HL-60/S4 (cell line): Measurements from ENCODE around the gene FANCG.

Experiments used
- in situ Hi-C: fragments of 300-500 bp; cut with MboI; formaldehyde crosslinking; loops from 2 replicates; pipeline ENCODE4 v1.14.3; 2022; ENCODE audit warnings: low sequenced_read_pairs

The FANCG gene

DNA sequence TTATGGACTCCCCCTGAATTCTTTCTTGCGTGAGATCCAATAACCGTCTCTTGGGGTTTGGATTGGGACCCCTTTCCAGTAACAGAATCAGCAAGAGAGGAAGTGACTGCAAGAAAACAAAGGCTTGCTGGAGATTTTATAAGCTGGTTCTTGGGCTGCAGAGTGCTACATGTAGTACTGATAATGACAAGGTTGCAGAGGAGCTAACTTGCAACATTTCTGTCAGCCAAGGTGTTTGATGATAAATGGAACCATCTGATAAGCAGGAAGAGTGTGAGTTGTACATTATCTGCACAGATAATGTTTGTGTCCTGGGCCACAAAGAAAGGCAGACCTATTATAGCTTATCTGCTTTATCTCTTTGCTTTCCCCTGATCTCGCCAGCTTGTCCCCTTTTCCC lies 53.1 kb downstream of the FANCG start:
- in situ Hi-C loops: no loop called here
